Activated CD8-positive, alpha-beta memory T cell treated with anti-CD3 and anti-CD28 coated beads for 1 hour (primary cell): ENCODE measurements around the gene SH3YL1.
"Not testable (repeated sequence)": the region's sequence is repeated elsewhere in the genome, so short reads cannot be mapped to it uniquely, and the experiment has no call there.

Experiments
- DNase-seq, 2 donors: peaks; one replicate each; pipeline ENCODE4 v3.0.0-alpha.2; 2020; ENCODE audit warnings: low read depth in 1 of 2; ENCODE audit errors: extremely low read depth in 1 of 2

The SH3YL1 gene

DNA sequence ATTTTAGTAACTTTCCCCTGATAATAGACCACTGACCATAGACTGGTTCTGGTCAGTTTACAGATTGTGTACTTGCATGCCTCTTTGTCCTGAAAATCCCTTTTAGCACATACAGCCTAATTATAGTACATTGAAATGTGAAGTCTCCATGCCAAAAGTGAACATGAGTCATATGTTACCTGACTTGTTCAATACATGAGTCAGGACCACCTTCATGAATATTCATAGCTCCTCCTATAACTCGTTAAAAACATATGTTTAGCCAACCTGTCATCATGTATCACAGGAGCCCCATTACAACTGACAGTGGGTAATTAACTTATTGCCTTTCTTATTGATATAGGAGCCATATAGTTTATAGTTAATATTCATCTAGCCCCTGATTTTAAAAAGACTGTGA, 78.6 kb downstream of the SH3YL1 start:
- no peak for DNase-seq

DNA sequence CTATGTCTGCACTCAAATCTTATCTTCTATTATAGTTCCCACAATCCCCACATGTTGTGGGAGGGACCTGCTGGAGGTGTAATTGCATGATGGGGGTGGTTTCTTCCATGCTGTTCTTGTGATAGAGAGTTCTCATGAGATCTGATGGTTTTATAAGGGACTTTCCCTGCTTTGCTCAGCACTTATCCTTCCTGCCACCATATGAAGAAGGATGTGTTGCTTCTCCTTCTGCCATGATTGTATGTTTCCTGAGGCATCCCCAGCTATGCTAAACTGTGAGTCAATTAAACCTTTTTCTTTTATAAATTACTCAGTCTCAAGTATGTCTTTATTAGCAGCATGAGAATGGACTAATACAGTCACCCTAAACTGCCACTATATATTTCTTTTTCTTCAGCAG, 79.1 kb downstream of the SH3YL1 start:
- DNase-seq = no peak

DNA sequence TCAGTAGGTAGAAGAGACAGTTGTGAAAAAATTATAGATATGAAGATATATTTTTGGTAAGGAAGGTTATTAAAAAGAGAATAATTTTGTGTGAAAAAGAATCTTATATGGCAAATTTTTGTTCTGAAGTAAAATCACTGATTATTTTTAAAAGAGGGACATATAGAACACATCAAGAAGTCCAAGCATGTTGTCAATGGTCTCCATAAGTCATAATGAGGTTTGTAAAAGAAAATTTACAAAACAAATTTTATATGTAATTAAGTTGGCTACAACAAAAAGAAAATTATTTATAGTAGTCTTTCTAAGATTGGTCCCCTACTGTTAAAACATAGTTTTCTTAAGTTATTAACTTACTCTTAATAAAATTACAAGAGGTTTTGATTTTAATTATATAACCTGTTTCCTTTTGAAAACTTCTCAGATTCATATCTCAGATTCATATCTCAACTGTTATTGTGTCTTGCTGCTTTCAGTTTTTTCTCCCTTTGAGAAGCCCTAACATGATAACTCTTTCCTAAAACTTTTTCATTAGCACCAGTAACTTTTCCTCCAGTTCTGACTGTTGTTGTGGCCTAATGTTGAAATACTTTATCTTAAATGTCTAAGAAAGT, 81.2 kb downstream of the SH3YL1 start:
- DNase-seq = no peak

DNA sequence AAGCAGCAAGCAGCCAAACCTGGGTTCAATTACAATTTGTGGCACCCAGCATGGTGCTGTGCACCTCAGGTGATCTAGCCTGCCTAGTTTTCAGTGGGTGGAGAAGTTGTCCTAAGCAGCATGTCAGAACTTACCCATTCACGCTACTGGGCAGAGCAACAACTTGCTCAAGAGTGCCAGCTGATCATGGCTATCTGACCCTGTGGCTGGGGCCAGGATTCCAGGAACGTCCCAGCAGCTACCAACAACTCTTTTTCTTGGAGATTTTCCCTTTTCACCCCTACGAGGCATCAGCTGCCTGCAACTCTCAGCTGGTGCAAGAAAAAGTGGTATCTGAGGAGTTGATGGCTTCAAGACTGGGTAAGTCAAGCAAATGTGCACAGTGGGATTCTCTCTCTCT, 83.5 kb downstream of the SH3YL1 start:
- DNase-seq = no peak

DNA sequence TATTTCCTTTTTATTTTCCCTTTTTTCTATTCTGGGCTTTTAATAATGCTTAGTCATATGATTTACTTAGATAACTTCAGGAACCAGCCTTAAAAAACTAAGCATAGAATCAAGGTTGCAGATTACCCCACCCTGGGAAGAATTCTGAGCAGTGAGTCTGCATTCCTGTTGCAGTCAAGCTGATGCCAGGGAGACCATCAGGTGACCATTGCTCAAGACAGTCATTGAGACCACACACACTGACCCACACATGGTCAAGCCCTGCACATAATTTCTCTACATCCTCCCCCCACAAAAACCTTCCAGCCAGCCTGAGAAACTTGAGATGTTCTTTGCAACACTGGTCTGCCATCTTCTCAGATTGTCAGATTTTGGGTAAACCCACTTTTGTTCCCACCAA, 83.9 kb downstream of the SH3YL1 start:
- DNase-seq = no peak

DNA sequence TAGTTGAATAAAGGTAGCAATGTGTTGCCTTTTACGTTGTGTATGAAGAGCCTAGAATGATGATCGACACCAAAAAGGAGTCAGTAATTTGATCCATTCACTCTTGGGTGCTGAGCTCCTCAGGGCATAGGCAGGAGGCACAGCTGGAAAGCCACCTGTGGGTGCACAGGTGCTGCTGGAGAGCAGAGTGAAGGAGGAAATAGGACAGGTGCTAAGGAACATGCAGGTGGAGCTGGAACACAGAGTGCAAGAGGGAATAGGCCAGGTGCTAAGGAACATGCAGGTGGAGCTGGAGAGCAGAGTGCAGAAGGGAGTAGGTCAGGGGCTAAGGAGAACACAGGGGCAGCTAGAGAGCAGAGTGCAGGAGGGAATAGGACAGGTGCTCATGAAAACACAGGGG, 86.1 kb downstream of the SH3YL1 start:
- DNase-seq = no peak

DNA sequence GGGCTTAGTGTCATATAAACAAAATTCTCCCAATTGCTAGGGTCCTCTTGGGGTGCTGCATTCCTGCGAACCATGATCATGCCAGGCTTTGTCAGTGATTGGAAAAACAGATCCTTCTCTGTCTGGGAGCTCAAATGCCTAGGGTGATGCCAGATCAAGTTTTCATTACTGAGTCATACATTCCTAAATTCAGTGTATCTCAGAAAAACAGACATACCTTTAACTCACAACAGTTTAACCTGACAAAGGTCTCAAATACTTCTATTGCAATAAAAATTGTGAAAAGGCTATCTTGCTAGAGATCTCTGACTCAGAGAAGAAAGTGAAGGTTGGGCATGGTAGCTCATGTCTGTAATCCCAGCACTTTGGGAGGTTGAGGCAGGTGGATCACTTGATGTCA, 86.9 kb downstream of the SH3YL1 start:
- no peak for DNase-seq

DNA sequence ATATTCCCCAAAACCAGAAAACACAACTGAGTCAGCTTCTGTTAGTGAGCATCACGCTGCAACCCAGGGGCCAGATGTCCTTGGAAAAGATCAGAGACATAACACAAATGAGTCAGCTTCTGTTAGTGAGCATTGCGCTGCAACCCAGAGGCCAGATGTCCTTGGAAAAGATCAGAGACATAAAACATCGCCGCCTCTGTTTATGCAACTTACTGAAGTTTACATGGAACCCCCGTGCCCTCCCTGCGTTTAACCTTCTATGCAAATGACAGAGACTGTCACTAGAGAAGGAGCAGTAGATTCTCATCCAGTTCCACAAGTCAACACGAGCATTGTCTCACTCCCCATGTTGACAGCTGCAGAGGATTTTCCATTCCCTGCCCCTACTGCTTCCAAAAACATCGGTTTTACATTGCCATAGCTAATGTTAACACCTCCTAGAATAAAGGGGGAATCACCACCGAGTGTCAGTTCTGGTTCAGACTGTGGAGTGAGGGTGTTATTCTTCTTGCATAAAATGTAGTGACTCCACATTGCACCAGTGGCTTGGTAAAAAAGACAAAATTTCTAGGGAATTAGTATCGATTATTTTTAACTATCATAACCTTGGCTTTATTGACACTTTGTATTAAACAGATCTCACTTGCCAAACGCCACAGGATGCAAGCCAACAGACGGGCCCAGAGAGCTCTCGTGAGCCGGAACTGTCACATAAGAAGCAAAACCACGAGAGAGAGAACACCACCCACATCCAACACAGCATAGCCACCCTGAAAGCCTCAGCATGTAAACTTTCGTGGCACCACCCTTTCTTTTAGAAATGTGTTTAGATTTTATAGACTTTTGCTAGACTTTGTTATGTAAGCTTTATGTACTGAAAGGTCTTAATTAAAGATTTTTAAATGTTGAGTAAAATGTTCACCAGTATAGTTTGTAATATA, 87.7 kb downstream of the SH3YL1 start:
- no peak for DNase-seq

DNA sequence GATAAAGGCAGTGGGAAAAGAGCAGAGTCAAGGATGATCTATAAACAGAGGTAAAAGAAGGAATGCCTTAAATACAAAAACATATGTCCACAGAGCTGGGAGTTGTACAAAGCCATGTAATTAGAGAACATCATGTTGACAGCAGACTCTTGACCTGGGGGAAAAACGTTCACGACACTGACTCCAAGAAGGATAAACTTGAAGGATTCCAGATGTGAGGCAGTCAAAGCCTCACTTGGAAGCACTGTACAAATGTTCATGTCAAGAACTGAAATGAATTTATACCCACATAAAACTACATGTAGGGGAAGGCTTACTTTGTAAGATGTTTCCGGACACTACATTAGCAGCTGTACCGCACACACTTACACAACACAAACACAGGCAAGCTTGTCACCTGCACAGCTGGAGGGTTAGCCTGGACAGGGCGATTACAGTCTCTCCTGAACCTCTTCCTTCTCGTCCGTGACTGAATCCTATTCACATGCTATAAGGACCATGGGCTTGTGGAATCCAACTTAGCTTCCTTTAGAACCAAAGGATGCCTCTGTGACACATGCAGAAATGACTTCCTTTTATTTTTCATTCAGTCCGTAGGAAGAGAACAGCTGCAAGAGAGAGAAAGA, 88.6 kb downstream of the SH3YL1 start:
- no peak for DNase-seq

DNA sequence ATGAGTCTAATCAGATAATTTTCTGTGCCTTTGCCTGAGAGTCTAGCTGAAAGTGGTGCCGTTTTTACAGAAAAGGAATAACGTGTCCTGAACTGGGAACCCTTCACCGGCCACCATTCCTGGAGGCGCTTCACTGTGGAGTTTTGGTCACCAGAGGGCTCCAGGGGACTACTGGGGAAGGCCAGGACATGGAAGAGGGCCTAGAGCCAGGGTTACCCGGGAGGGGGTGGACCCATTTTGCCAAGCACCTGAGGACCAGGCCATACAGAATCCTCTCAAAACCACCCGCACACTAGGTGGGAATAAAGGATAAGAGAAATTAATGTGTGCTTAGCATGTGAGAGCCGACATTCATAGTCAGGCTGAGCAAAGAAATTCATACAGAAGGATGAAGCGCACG, 91.7 kb downstream of the SH3YL1 start:
- DNase-seq = not testable (repeated sequence)

DNA sequence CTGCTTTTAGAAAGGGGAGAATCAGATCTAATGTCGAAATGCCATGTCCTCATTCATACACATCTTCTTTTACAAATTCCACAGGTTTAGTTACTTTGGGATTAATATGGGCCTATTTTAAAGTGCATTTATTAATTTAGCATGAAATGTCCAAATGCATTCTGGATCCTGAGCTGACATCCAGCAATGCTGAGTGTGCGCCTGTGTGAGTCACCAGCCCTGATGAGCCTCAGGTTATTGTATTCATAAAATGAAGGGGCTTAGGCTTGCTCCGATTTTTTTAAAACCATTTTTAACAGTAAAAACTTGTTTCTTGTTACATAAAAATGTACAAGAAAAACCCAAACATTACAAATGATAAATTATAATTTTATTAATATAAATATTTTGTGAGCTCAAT, 94.1 kb downstream of the SH3YL1 start:
- no peak for DNase-seq
